NT2/D1 (cell line): ENCODE data around the gene TMEM63B.
"Not testable (repeated sequence)": the region's sequence is repeated elsewhere in the genome, so short reads cannot be mapped to it uniquely, and the experiment has no call there.

Experiments used
- DNase-seq: peaks from one replicate; pipeline ENCODE4 v3.0.0-alpha.2; 2011; ENCODE audit warnings: low read depth, low spot score
- H3K27me3 ChIP-seq: 2 replicates; pipeline ENCODE4 v1.6.0; 2011; ENCODE audit warnings: mild to moderate bottlenecking; ENCODE audit not compliant: insufficient read length, insufficient read depth
- H3K36me3 ChIP-seq: 2 replicates; pipeline ENCODE4 v1.6.1; 2011; ENCODE audit warnings: mild to moderate bottlenecking, low read length, mixed read lengths; ENCODE audit not compliant: insufficient read depth, insufficient read length
- H3K4me1 ChIP-seq: 2 replicates; pipeline ENCODE4 v1.5.1; 2011; ENCODE audit not compliant: insufficient read depth, insufficient read length
- H3K4me3 ChIP-seq: 2 replicates; pipeline ENCODE4 v1.5.1; 2011; ENCODE audit warnings: low read depth; ENCODE audit not compliant: insufficient read length
- H3K9ac ChIP-seq: 2 replicates; pipeline ENCODE4 v1.6.0; 2011; ENCODE audit warnings: low read depth; ENCODE audit not compliant: insufficient read length
- H3K9me3 ChIP-seq: 2 replicates; pipeline ENCODE4 v1.5.1; 2011; ENCODE audit warnings: mild to moderate bottlenecking, low read length; ENCODE audit not compliant: insufficient read depth
- SUZ12 ChIP-seq: IDR thresholded peaks from 2 replicates; pipeline ENCODE4 v1.6.1; 2011; ENCODE audit not compliant: insufficient read length, insufficient read depth; ENCODE audit errors: extremely low read depth
- YY1 ChIP-seq: IDR thresholded peaks from 2 replicates; pipeline ENCODE4 v1.6.1; 2011; ENCODE audit not compliant: insufficient read length, insufficient read depth
- ZNF274 ChIP-seq: IDR thresholded peaks from 2 replicates; pipeline ENCODE4 v1.6.1; 2011; ENCODE audit warnings: mild to moderate bottlenecking, low read depth, low read length

The TMEM63B gene

GRCh38 chr6:44091981-44092884 lies 35.1 kb upstream of the TMEM63B start:
- DNase-seq = no peak
- TF ChIP-seq ZNF274 (no peak), YY1 (no peak), SUZ12 (no peak)
- H3K27me3 ChIP-seq = no peaks in the 10 kb centered on the region
- H3K4me1 ChIP-seq = no peaks in the 10 kb centered on the region
- no peak overlapping the region for H3K9ac ChIP-seq
- H3K36me3 ChIP-seq = peaks cover 54% of the 10 kb centered on the region
- no peak overlapping the region for H3K4me3 ChIP-seq
- no peaks in the 10 kb centered on the region for H3K9me3 ChIP-seq

DNA sequence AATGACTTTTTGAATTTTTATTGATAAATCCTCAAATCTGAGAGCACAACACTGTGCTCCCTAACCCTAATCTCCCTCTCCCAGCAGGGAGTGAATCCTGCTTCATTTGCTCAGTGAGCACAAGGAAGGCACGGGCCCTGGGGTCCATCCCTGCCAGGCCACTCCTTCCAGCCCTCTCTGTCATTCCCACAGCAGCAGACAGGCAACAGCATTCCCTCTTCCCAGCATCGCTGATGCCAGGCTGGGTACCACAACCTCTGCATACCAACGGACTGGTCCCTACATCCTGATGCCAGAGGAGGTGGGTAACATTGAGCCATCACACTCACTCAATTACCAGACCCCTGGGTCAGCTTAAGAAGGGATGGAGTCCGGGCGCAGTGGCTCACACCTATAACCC lies 34.3 kb upstream of the TMEM63B start:
- TF ChIP-seq SUZ12 (no peak), YY1 (no peak), ZNF274 (no peak)
- DNase-seq = no peak
- Histone ChIP-seq H3K4me1 (no peaks in the 10 kb centered on the region), H3K9ac (no peak overlapping the region), H3K4me3 (no peak overlapping the region), H3K36me3 (peaks cover 56% of the 10 kb centered on the region), H3K9me3 (no peaks in the 10 kb centered on the region), H3K27me3 (no peaks in the 10 kb centered on the region)

DNA sequence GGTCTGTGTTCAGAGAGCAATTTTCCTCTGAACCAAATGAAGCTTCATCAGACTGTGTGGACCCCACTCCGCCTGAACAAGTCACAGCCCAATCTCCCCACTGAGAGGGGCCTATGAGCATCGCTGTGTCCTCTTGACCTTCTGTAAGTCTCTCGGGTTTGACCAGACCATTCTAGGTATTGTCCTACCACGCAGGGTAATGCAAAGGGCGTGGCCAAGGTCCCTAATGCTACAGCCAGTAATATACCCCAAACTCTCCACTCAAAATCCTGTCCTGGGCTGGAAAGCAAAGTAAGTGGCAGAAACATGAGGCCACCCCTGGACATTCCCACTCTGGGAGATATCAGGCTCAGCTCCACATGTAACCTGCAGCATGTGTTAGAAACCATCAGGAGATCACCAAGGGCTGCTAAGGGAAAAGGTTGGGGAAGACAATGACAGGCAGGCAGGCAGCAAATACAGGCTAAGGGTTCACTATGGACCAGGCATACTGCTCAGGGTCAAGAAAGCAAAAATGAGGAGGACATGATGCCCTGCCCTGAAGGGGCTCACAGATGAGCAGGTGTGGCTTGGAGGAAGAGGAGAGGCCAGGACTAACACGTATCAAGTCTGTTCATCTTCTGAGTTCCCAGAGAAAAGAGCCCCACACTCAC lies 33.5 kb upstream of the TMEM63B start:
- Histone ChIP-seq H3K36me3 (peaks cover 53% of the 10 kb centered on the region), H3K4me1 (no peaks in the 10 kb centered on the region), H3K27me3 (no peaks in the 10 kb centered on the region), H3K9ac (no peak overlapping the region), H3K9me3 (no peaks in the 10 kb centered on the region), H3K4me3 (no peak overlapping the region)
- no peak for TF ChIP-seq YY1
- no peak for TF ChIP-seq SUZ12
- no peak for TF ChIP-seq ZNF274
- DNase-seq = no peak

GRCh38 chr6:44094403-44095242 lies 32.7 kb upstream of the TMEM63B start:
- no peaks in the 10 kb centered on the region for H3K27me3 ChIP-seq
- no peak for DNase-seq
- H3K9ac ChIP-seq = no peak overlapping the region
- TF ChIP-seq ZNF274 (no peak), SUZ12 (no peak), YY1 (no peak)
- H3K9me3 ChIP-seq = no peaks in the 10 kb centered on the region
- H3K4me1 ChIP-seq = no peaks in the 10 kb centered on the region
- H3K36me3 ChIP-seq = peaks cover 51% of the 10 kb centered on the region
- H3K4me3 ChIP-seq = no peak overlapping the region

- H3K4me3 ChIP-seq, DNase-seq, H3K4me1 ChIP-seq, H3K9me3 ChIP-seq, H3K27me3 ChIP-seq, H3K9ac ChIP-seq: not testable (repeated sequence)
- peaks cover 52% of the 10 kb centered on the region for H3K36me3 ChIP-seq
Observed at GRCh38 chr6:44095243-44095623, 32.1 kb upstream of the TMEM63B start.

DNA sequence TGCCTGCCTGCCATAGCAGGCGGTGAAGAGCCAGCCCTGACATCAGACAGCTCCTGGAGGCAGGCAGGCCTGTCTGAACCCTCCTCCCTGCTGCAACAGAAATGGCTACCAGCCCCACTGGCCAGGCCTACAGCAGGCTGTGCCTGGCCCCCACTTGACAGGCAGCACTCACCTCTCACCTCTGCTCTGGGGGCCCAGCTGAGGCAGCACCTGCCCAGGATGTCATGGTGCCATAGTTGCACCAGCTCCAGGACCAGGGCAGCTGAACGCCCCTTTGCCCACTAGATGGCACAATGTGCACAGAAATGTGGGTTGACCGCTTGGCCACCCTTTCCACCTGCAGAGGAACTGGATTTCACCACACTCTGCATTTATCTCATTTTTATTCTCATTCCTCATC lies 30.7 kb upstream of the TMEM63B start:
- TF ChIP-seq ZNF274 = no peak
- no peak for TF ChIP-seq YY1
- no peak for TF ChIP-seq SUZ12
- H3K36me3 ChIP-seq = peaks cover 57% of the 10 kb centered on the region
- no peaks in the 10 kb centered on the region for H3K9me3 ChIP-seq
- H3K4me3 ChIP-seq = no peak overlapping the region
- no peaks in the 10 kb centered on the region for H3K27me3 ChIP-seq
- no peaks in the 10 kb centered on the region for H3K4me1 ChIP-seq
- DNase-seq = no peak
- no peak overlapping the region for H3K9ac ChIP-seq
